A549 (cell line): ENCODE measurements around the gene ACACA. TPM values are rescaled to one million over a fixed set of nuclear protein-coding genes. Genes with fewer than 3 reads are reported as not detected.

ENCODE experiments used
- ATAC-seq, 2 experiments: fragments of 200-7000 bp in 1 of 2; fragments of >200 bp in 1 of 2; cut with Nextera tagmentation in 1 of 2; cut with Tn5 transposase in 1 of 2; 3 replicates each; pipeline versions ENCODE4 v1.8.0 to v1.9.1; 2018 to 2020; ENCODE audit warnings: mild to moderate bottlenecking in 1 of 2, moderate library complexity in 1 of 2
- CTCF ChIA-PET: fragments of 300-600 bp; sonication (Branson Sonifier 250); formaldehyde crosslinking; extraction: SDS; loops from one replicate; lab custom pipeline; 2021; ENCODE audit warnings: antibody characterized with exemption, inconsistent platforms; lab: Yijun Ruan, JAX
- POLR2A ChIA-PET: fragments of 350-600 bp; formaldehyde crosslinking; extraction: SDS; loops from one replicate; lab custom pipeline; 2021; ENCODE audit warnings: antibody characterized with exemption, inconsistent platforms; lab: Yijun Ruan, JAX
- DNase-seq, 2 experiments: peaks; one replicate each; pipeline versions ENCODE4 v3.0.0 to v3.0.0-alpha.2; 2011 to 2016; ENCODE audit warnings: low read depth in 1 of 2, low spot score in 1 of 2
- FAIRE-seq: peaks from 2 replicates; lab custom pipeline; 2011; peaks lifted over from hg19 to GRCh38; lab: Jason Lieb, UNC
- H3K27ac ChIP-seq, 2 experiments: fragments of >200 bp; sonication (Bioruptor Twin); formaldehyde crosslinking; 3 replicates each; pipeline ENCODE4 v1.5.1; 2016 to 2017
- H3K4me1 ChIP-seq: fragments of >200 bp; sonication (Bioruptor Twin); formaldehyde crosslinking; 3 replicates; pipeline ENCODE4 v1.6.1; 2016
- H3K4me2 ChIP-seq: fragments of >200 bp; sonication (Bioruptor Twin); formaldehyde crosslinking; 3 replicates; pipeline ENCODE4 v1.6.1; 2016
- H3K4me3 ChIP-seq: fragments of >200 bp; sonication (Bioruptor Twin); formaldehyde crosslinking; 3 replicates; pipeline ENCODE4 v1.5.1; 2016
- H3K9me3 ChIP-seq: fragments of >200 bp; sonication (Bioruptor Twin); formaldehyde crosslinking; 3 replicates; pipeline ENCODE4 v1.6.1; 2016
- BHLHE40 ChIP-seq: IDR thresholded peaks from 2 replicates; pipeline ENCODE4 v1.6.1; 2012; ENCODE audit warnings: low read depth, low read length, inconsistent platforms
- CEBPB ChIP-seq, 2 experiments: fragments of >200 bp in 1 of 2; sonication (Bioruptor Twin) in 1 of 2; formaldehyde crosslinking in 1 of 2; IDR thresholded peaks; 2 replicates each; pipeline ENCODE4 v1.6.1; 2012 to 2016
- CTCF ChIP-seq: fragments of >200 bp; sonication (Bioruptor Twin); formaldehyde crosslinking; IDR thresholded peaks from 3 replicates; pipeline ENCODE4 v1.5.1; 2016
- ESRRA ChIP-seq: fragments of 150-350 bp; IDR thresholded peaks from 2 replicates; pipeline ENCODE4 v1.6.1; 2014; ENCODE audit warnings: mild to moderate bottlenecking, low read length, borderline replicate concordance
- FOXS1 ChIP-seq: fragments of 250-450 bp; sonication (Bioruptor Pico); IDR thresholded peaks from 2 replicates; pipeline ENCODE4 v1.5.0; 2020; ENCODE audit warnings: mild to moderate bottlenecking, moderate library complexity
- GATA3 ChIP-seq: IDR thresholded peaks from 2 replicates; pipeline ENCODE4 v1.6.1; 2012; ENCODE audit warnings: borderline replicate concordance
- HES2 ChIP-seq: fragments of >200 bp; sonication (Bioruptor Twin); formaldehyde crosslinking; IDR thresholded peaks from 2 replicates; pipeline ENCODE4 v1.6.1; 2016
- HOXB5 ChIP-seq: fragments of 250-450 bp; sonication (Bioruptor Pico); IDR thresholded peaks from 2 replicates; pipeline ENCODE4 v1.5.0; 2020; ENCODE audit warnings: mild to moderate bottlenecking, moderate library complexity
- KDM1A ChIP-seq: fragments of 200-600 bp; sonication (generic); IDR thresholded peaks from 2 replicates; pipeline ENCODE4 v1.6.1; 2016; ENCODE audit warnings: low read depth, mild to moderate bottlenecking
- MAX ChIP-seq: IDR thresholded peaks from 2 replicates; pipeline ENCODE4 v1.6.1; 2012
- MYC ChIP-seq: IDR thresholded peaks from 2 replicates; pipeline ENCODE4 v1.6.1; 2012; ENCODE audit warnings: mild to moderate bottlenecking, inconsistent platforms, low read length, improper control_type of control experiment, borderline replicate concordance
- NFE2L2 ChIP-seq: fragments of 150-350 bp; conservative IDR thresholded peaks from 2 replicates; pipeline ENCODE4 v1.6.1; 2014; ENCODE audit warnings: low read length
- NPAS2 ChIP-seq: fragments of 250-450 bp; sonication (Bioruptor Pico); IDR thresholded peaks from 2 replicates; pipeline ENCODE4 v1.8.0; 2022; ENCODE audit warnings: mild to moderate bottlenecking, moderate library complexity, borderline replicate concordance
- POLR2A ChIP-seq: IDR thresholded peaks from 2 replicates; pipeline ENCODE4 v1.6.1; 2012; ENCODE audit warnings: mild to moderate bottlenecking, low read length
- SMC3 ChIP-seq: fragments of >200 bp; sonication (Bioruptor Twin); formaldehyde crosslinking; IDR thresholded peaks from 3 replicates; pipeline ENCODE4 v1.6.1; 2018; ENCODE audit warnings: inconsistent platforms
- SREBF2 ChIP-seq: fragments of 450-650 bp; IDR thresholded peaks from 2 replicates; pipeline ENCODE4 v1.6.1; 2014; ENCODE audit warnings: mild to moderate bottlenecking, moderate library complexity
- TFCP2L1 ChIP-seq: fragments of 250-450 bp; sonication (Bioruptor Pico); IDR thresholded peaks from 2 replicates; pipeline ENCODE4 v1.5.0; 2021; ENCODE audit warnings: mild to moderate bottlenecking
- TP53 ChIP-seq: fragments of 250-450 bp; sonication (Bioruptor Pico); IDR thresholded peaks from 2 replicates; pipeline ENCODE4 v1.5.0; 2021; ENCODE audit warnings: mild to moderate bottlenecking, moderate library complexity
- USF2 ChIP-seq: fragments of 450-650 bp; IDR thresholded peaks from 2 replicates; pipeline ENCODE4 v1.6.1; 2014; ENCODE audit warnings: antibody characterized with exemption
- ZFP36 ChIP-seq: fragments of 450-650 bp; IDR thresholded peaks from 2 replicates; pipeline ENCODE4 v1.6.1; 2014; ENCODE audit warnings: borderline replicate concordance; ENCODE audit not compliant: partially characterized antibody
- ZNF302 ChIP-seq: fragments of 250-450 bp; sonication (Bioruptor Pico); IDR thresholded peaks from 2 replicates; pipeline ENCODE4 v1.9.0; 2021; ENCODE audit warnings: inconsistent platforms, mild to moderate bottlenecking, moderate library complexity
- ZSCAN20 ChIP-seq: fragments of 250-450 bp; sonication (Bioruptor Pico); IDR thresholded peaks from 2 replicates; pipeline ENCODE4 v1.8.0; 2022; ENCODE audit warnings: mild to moderate bottlenecking, moderate library complexity
- WGBS: methylation state at CpG from one replicate; pipeline ENCODE4 v1.1.6; 2017; ENCODE audit errors: missing lambda C conversion rate; 5-methylcytosine and 5-hydroxymethylcytosine counted together
- polyA plus RNA-seq, 4 experiments: library from polyadenylated mRNA; depleted of rRNA in 3 of 4; stranded (reverse); fragments of >200 nt; fragmentation: RNase III in 1 of 4; extraction: RNeasy Plus Mini Kit Qiagen cat#74134 plus additional on column Dnase treatment in 1 of 4; gene quantifications; 2 replicates in 3 of 4; 3 replicates in 1 of 4; pipeline ENCODE4 v1.2.3, GENCODE V29; 2011 to 2017

Gene ACACA
- polyA plus RNA-seq, 2 of the 4 experiments (the other 2 are of a cell fraction): 51.8 to 112 TPM

GRCh38 chr17:37086948-37087347, 319.7 kb downstream of the ACACA start:
- ChIA-PET POLR2A (no interaction called here), CTCF (interaction anchor here (0.9 to 1.1 kb wide), 2 partner anchors 8 to 37 kb away, joined by 3 to 4 read pairs; no protein-coding TSS in a partner anchor)
- WGBS: 91% methylated on average over 3 of the region's 3 CpGs
- no peak overlapping the region for H3K27ac ChIP-seq
- no peak for TF ChIP-seq USF2
- TF ChIP-seq CEBPB (IDR thresholded peaks at IDR 0.05): no peak
- TF ChIP-seq ZSCAN20 (CRISPR knock-in tag): no peak
- TF ChIP-seq ZNF302 (CRISPR knock-in tag): no peak
- TF ChIP-seq KDM1A: no peak
- no peak for TF ChIP-seq SMC3
- peaks cover 3% of the 10 kb centered on the region; the same call in 1 of the 3 replicates for H3K4me1 ChIP-seq
- no peak overlapping the region for H3K4me3 ChIP-seq
- no peak for FAIRE-seq
- no peak for ATAC-seq
- no peak for DNase-seq
- no peaks in the 10 kb centered on the region for H3K9me3 ChIP-seq
- no peak overlapping the region for H3K4me2 ChIP-seq

GRCh38 chr17:37086334-37086733, 320.3 kb downstream of the ACACA start:
- 93% methylated on average over 3 of the region's 3 CpGs for WGBS
- no peaks in the 10 kb centered on the region for H3K4me1 ChIP-seq
- H3K9me3 ChIP-seq: no peaks in the 10 kb centered on the region
- ChIA-PET CTCF (interaction anchor here (1.0 to 2.6 kb wide), 5 partner anchors 9 to 457 kb away, joined by 3 to 12 read pairs (median 3); no protein-coding TSS in a partner anchor), POLR2A (no interaction called here)
- ATAC-seq (no peak), DNase-seq (no peak), FAIRE-seq (no peak)
- no peak overlapping the region for H3K27ac ChIP-seq
- no peak overlapping the region for H3K4me2 ChIP-seq
- H3K4me3 ChIP-seq: no peak overlapping the region
- TF ChIP-seq BHLHE40 (no peak), USF2 (no peak), NFE2L2 (no peak), TP53 (CRISPR knock-in tag) (no peak), HOXB5 (CRISPR knock-in tag) (no peak), ZFP36 (no peak)

- ATAC-seq: no peak
- TF ChIP-seq SREBF2 (no peak), FOXS1 (CRISPR knock-in tag) (no peak), TFCP2L1 (CRISPR knock-in tag) (no peak), MYC (no peak), ESRRA (no peak), HES2 (no peak), POLR2A (no peak), NPAS2 (CRISPR knock-in tag) (no peak), MAX (no peak), NFE2L2 (no peak), CEBPB (IDR thresholded peaks at IDR 0.05) (no peak), GATA3 (no peak), ZFP36 (no peak), CTCF (no peak), KDM1A (no peak)
- Histone ChIP-seq H3K4me1 (no peaks in the 10 kb centered on the region), H3K4me3 (no peak overlapping the region), H3K4me2 (no peak overlapping the region), H3K9me3 (no peaks in the 10 kb centered on the region), H3K27ac (no peak overlapping the region)
- ChIA-PET POLR2A (no interaction called here), CTCF (interaction anchor here (1.0 to 5.0 kb wide), 4 partner anchors 9 to 91 kb away, joined by 3 to 25 read pairs (median 8); no protein-coding TSS in a partner anchor)
- DNase-seq: no peak
- 97% methylated on average over 5 of the region's 5 CpGs for WGBS
- FAIRE-seq: no peak
Observed at GRCh38 chr17:37084372-37084771, 322.3 kb downstream of the ACACA start.
